H1 (cell line): ENCODE measurements around the gene NXPH4.
A peak's percentile ranks its signal among the peaks of the same experiment; 100 is the strongest.

Experiments
- BCL11A ChIP-seq, 2 experiments: IDR thresholded peaks; one replicate each; pipeline ENCODE4 v1.6.1; 2011; ENCODE audit warnings: low read depth in 2 of 2, low read length in 2 of 2, mild to moderate bottlenecking in 2 of 2
- CTCF ChIP-seq, 3 experiments: IDR thresholded peaks; 1 replicate in 2 of 3; 2 replicates in 1 of 3; pipeline versions ENCODE4 v1.5.1 to v1.6.1; 2011; ENCODE audit warnings: low read length in 3 of 3, mild to moderate bottlenecking in 3 of 3, inconsistent platforms in 2 of 3, low read depth in 1 of 3, moderate library complexity in 1 of 3; ENCODE audit not compliant: insufficient read depth in 1 of 3; ENCODE audit errors: control extremely low read depth in 1 of 3
- EZH2 ChIP-seq: fragments of 200-600 bp; sonication (generic); IDR thresholded peaks from 2 replicates; pipeline ENCODE4 v1.7.1; 2012; ENCODE audit warnings: low read depth, mild to moderate bottlenecking, moderate library complexity, low read length, inconsistent platforms; ENCODE audit not compliant: severe bottlenecking
- FOSL1 ChIP-seq: IDR thresholded peaks from 2 replicates; pipeline ENCODE4 v1.6.1; 2011; ENCODE audit warnings: mild to moderate bottlenecking, low read depth, low read length, moderate library complexity; ENCODE audit not compliant: insufficient read depth
- NRF1 ChIP-seq: IDR thresholded peaks from 2 replicates; pipeline ENCODE4 v1.6.1; 2011; ENCODE audit warnings: mild to moderate bottlenecking, low read depth, low read length, improper control_type of control experiment
- POLR2A ChIP-seq, 2 experiments: IDR thresholded peaks; 1 replicate in 1 of 2; 2 replicates in 1 of 2; pipeline ENCODE4 v1.6.1; 2011; ENCODE audit warnings: low read depth in 2 of 2, low read length in 2 of 2, mild to moderate bottlenecking in 2 of 2; ENCODE audit errors: control extremely low read depth in 1 of 2
- RXRA ChIP-seq: IDR thresholded peaks from 2 replicates; pipeline ENCODE4 v1.6.1; 2011; ENCODE audit warnings: low read depth, mild to moderate bottlenecking, low read length, moderate library complexity; ENCODE audit not compliant: insufficient read depth
- SP1 ChIP-seq: IDR thresholded peaks from 2 replicates; pipeline ENCODE4 v1.6.1; 2011; ENCODE audit warnings: low read depth, low read length
- USF2 ChIP-seq: IDR thresholded peaks from 2 replicates; pipeline ENCODE4 v1.6.1; 2011; ENCODE audit warnings: low read length, improper control_type of control experiment

GRCh38 chr12:57237932-57238853 lies 21.6 kb downstream of the NXPH4 start:
- peak; percentile 36 for TF ChIP-seq EZH2
- TF ChIP-seq CTCF (IDR thresholded peaks at IDR 0.05; ENCODE audit: control extremely low read depth in 1 of 3, insufficient read depth in 1 of 3, low read depth in 1 of 3, low read length in 3 of 3), result no peak
- no peak for TF ChIP-seq RXRA
- TF ChIP-seq SP1, result no peak
- TF ChIP-seq USF2, result no peak
- TF ChIP-seq BCL11A (IDR thresholded peaks at IDR 0.05; ENCODE audit: low read depth in 2 of 2, low read length in 2 of 2), result no peak
- no peak for TF ChIP-seq POLR2A (IDR thresholded peaks at IDR 0.05; ENCODE audit: control extremely low read depth in 1 of 2, low read depth in 2 of 2, low read length in 2 of 2)
- no peak for TF ChIP-seq FOSL1
- no peak for TF ChIP-seq NRF1
